Keratinocyte (primary cell): ENCODE results near the gene RHBDD1. TPM values are rescaled to one million over a fixed set of nuclear protein-coding genes. Genes with fewer than 3 reads are reported as not detected.

ENCODE experiments used
- DNase-seq: peaks from one replicate; pipeline ENCODE4 v3.0.0-alpha.2; 2011; ENCODE audit warnings: low read depth, missing footprints, low spot score
- FAIRE-seq: peaks from 2 replicates; lab custom pipeline; 2011; peaks lifted over from hg19 to GRCh38; lab: Jason Lieb, UNC
- H2AFZ ChIP-seq: 2 replicates; pipeline ENCODE4 v1.6.0; 2012; ENCODE audit warnings: low read length, control low read depth, inconsistent platforms; ENCODE audit not compliant: control insufficient read depth
- H3K27ac ChIP-seq: 2 replicates; pipeline ENCODE4 v1.5.1; 2011; ENCODE audit warnings: low read length; ENCODE audit not compliant: control insufficient read depth, insufficient read depth
- H3K27me3 ChIP-seq: 3 replicates; pipeline ENCODE4 v1.6.0; 2011; ENCODE audit warnings: low read length; ENCODE audit not compliant: control insufficient read depth, insufficient read depth; ENCODE audit errors: extremely low read depth
- H3K36me3 ChIP-seq, 2 experiments: 2 replicates in 1 of 2; 3 replicates in 1 of 2; pipeline ENCODE4 v1.5.1; 2011; ENCODE audit warnings: low read length in 2 of 2, mild to moderate bottlenecking in 1 of 2; ENCODE audit not compliant: control insufficient read depth in 2 of 2, insufficient read depth in 2 of 2; ENCODE audit errors: extremely low read depth in 1 of 2
- H3K4me1 ChIP-seq: 3 replicates; pipeline ENCODE4 v1.5.1; 2011; ENCODE audit warnings: low read length; ENCODE audit not compliant: control insufficient read depth, insufficient read depth; ENCODE audit errors: extremely low read depth
- H3K4me2 ChIP-seq: 3 replicates; pipeline ENCODE4 v1.6.0; 2011; ENCODE audit warnings: low read depth, low read length; ENCODE audit not compliant: control insufficient read depth, insufficient read depth; ENCODE audit errors: extremely low read depth
- H3K4me3 ChIP-seq, 3 experiments: fragments of 200-600 bp in 1 of 3; sonication (generic) in 1 of 3; 2 replicates in 2 of 3; 3 replicates in 1 of 3; pipeline ENCODE4 v1.5.1; 2011 to 2016; ENCODE audit warnings: low read length in 3 of 3, mild to moderate bottlenecking in 3 of 3, control low read depth in 2 of 3, inconsistent platforms in 1 of 3, low read depth in 1 of 3, mixed read lengths in 1 of 3, mixed run types in 1 of 3, moderate library complexity in 1 of 3; ENCODE audit not compliant: control insufficient read depth in 2 of 3, insufficient read depth in 2 of 3; ENCODE audit errors: extremely low read depth in 1 of 3
- H3K79me2 ChIP-seq: 2 replicates; pipeline ENCODE4 v1.6.0; 2012; ENCODE audit warnings: low read length; ENCODE audit not compliant: control insufficient read depth, insufficient read depth
- H3K9ac ChIP-seq: 3 replicates; pipeline ENCODE4 v1.6.0; 2011; ENCODE audit warnings: low read length; ENCODE audit not compliant: control insufficient read depth, insufficient read depth; ENCODE audit errors: extremely low read depth
- H3K9me1 ChIP-seq: 3 replicates; pipeline ENCODE4 v1.6.0; 2011; ENCODE audit warnings: low read length; ENCODE audit not compliant: control insufficient read depth, insufficient read depth; ENCODE audit errors: extremely low read depth
- H3K9me3 ChIP-seq: 2 replicates; pipeline ENCODE4 v1.5.1; 2012; ENCODE audit warnings: low read depth, low read length; ENCODE audit not compliant: control insufficient read depth
- H4K20me1 ChIP-seq: 3 replicates; pipeline ENCODE4 v1.6.0; 2011; ENCODE audit warnings: low read length; ENCODE audit not compliant: control insufficient read depth, insufficient read depth; ENCODE audit errors: extremely low read depth
- CTCF ChIP-seq, 3 experiments: IDR thresholded peaks in 1 of 3; conservative IDR thresholded peaks in 1 of 3; optimal IDR thresholded peaks in 1 of 3; 2 replicates in 2 of 3; 3 replicates in 1 of 3; pipeline versions ENCODE3 to v1.5.1; 2011; ENCODE audit warnings: low read length in 3 of 3, mild to moderate bottlenecking in 3 of 3, moderate library complexity in 2 of 3, control low read depth in 1 of 3, inconsistent platforms in 1 of 3; ENCODE audit not compliant: insufficient read depth in 2 of 3; ENCODE audit errors: extremely low read depth in 1 of 3
- EZH2 ChIP-seq: IDR thresholded peaks from one replicate; pipeline ENCODE4 v1.6.1; 2012; ENCODE audit warnings: inconsistent platforms, mild to moderate bottlenecking, low read length, moderate library complexity
- dilution Hi-C: fragments of 300-500 bp; cut with MboI; formaldehyde crosslinking; loops from one replicate; pipeline ENCODE4 v1.7.0; 2020; ENCODE audit warnings: low sequenced_read_pairs; ENCODE audit not compliant: extremely low pct_ligation_motif_present
- polyA plus RNA-seq, 5 experiments: library from polyadenylated mRNA; depleted of rRNA in 3 of 5; stranded (reverse) in 3 of 5; stranded (forward) in 1 of 5; unstranded in 1 of 5; fragments of >200 nt; gene quantifications; 1 replicate in 1 of 5; 2 replicates in 3 of 5; 3 replicates in 1 of 5; pipeline versions ENCODE4 v1.2.1 to v1.2.3, GENCODE V29; 2011 to 2012; ENCODE audit warnings: missing spikeins in 2 of 5, low read depth in 1 of 5, low replicate concordance in 1 of 5

Gene RHBDD1
- polyA plus RNA-seq, 1 donor (not counting 4 experiments of a cell fraction or from before 2014, with no cell fraction given) = 27.8 TPM

GRCh38 chr2:226893216-226893615 is 57.4 kb downstream of the RHBDD1 start:
- no peaks in the 10 kb centered on the region for H4K20me1 ChIP-seq
- no peak overlapping the region for H3K27ac ChIP-seq
- H3K4me1 ChIP-seq = peaks cover 8% of the 10 kb centered on the region
- no peak overlapping the region for H2AFZ ChIP-seq
- H3K27me3 ChIP-seq = no peaks in the 10 kb centered on the region
- peaks cover 1 to 2% of the 10 kb centered on the region in 2 experiments for H3K36me3 ChIP-seq
- FAIRE-seq (no peak), DNase-seq (no peak)
- no peak overlapping the region for H3K4me2 ChIP-seq
- dilution Hi-C loops = no loop called here
- no peak overlapping the region for H3K4me3 ChIP-seq
- TF ChIP-seq CTCF (optimal IDR thresholded peaks at IDR 0.05 in 1 of 3, IDR thresholded peaks at IDR 0.05 in 1 of 3, conservative IDR thresholded peaks at IDR 0.05 in 1 of 3; ENCODE audit: extremely low read depth in 1 of 3, insufficient read depth in 2 of 3, low read length in 3 of 3) (no peak), EZH2 (no peak)
- H3K9me3 ChIP-seq = no peaks in the 10 kb centered on the region
- H3K9ac ChIP-seq = no peak overlapping the region
- H3K9me1 ChIP-seq = peaks cover 3% of the 10 kb centered on the region
- no peaks in the 10 kb centered on the region for H3K79me2 ChIP-seq

DNA sequence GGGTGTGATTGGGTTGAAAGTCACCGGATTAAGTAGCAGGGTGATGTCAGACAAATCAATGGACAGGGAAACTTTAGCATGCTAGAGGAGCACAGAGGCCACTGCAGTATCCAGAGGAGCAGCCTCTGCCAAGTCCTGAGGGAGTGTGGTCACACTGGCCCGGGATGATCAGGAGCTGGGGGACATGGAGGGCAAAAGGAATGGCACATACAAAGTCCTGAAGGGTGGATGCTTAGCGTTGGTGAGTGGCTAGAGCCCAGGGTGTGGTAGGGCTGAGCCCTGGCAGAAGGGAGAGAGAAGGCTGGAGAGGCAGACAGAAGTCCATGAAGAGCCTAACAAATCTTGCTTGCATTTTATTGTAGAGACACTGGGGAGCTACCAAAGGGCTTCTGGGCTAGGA is 58.9 kb downstream of the RHBDD1 start:
- FAIRE-seq (no peak), DNase-seq (no peak)
- Histone ChIP-seq H4K20me1 (no peaks in the 10 kb centered on the region), H2AFZ (no peak overlapping the region), H3K9ac (no peak overlapping the region), H3K27me3 (no peaks in the 10 kb centered on the region), H3K4me3 (no peak overlapping the region), H3K9me1 (peaks cover 3% of the 10 kb centered on the region), H3K79me2 (no peaks in the 10 kb centered on the region), H3K9me3 (no peaks in the 10 kb centered on the region), H3K4me1 (peaks cover 8% of the 10 kb centered on the region), H3K4me2 (no peak overlapping the region), H3K27ac (no peak overlapping the region), H3K36me3 (peaks cover 1 to 2% of the 10 kb centered on the region in 2 experiments)
- TF ChIP-seq CTCF (optimal IDR thresholded peaks at IDR 0.05 in 1 of 3, IDR thresholded peaks at IDR 0.05 in 1 of 3, conservative IDR thresholded peaks at IDR 0.05 in 1 of 3; ENCODE audit: extremely low read depth in 1 of 3, insufficient read depth in 2 of 3, low read length in 3 of 3) = no peak
- no peak for TF ChIP-seq EZH2
- dilution Hi-C loops = no loop called here
